Embryonic facial prominence (tissue), 1 donor: ENCODE measurements around the gene PYCARD.
A peak's percentile ranks its signal among the peaks of the same experiment; 100 is the strongest.
"Not testable (repeated sequence)": the region's sequence is repeated elsewhere in the genome, so short reads cannot be mapped to it uniquely, and the experiment has no call there.

ENCODE experiments used
- DNase-seq: peaks from one replicate; pipeline ENCODE4 v3.0.0-alpha.2; 2016; ENCODE audit errors: extremely low spot score

The PYCARD gene

DNA sequence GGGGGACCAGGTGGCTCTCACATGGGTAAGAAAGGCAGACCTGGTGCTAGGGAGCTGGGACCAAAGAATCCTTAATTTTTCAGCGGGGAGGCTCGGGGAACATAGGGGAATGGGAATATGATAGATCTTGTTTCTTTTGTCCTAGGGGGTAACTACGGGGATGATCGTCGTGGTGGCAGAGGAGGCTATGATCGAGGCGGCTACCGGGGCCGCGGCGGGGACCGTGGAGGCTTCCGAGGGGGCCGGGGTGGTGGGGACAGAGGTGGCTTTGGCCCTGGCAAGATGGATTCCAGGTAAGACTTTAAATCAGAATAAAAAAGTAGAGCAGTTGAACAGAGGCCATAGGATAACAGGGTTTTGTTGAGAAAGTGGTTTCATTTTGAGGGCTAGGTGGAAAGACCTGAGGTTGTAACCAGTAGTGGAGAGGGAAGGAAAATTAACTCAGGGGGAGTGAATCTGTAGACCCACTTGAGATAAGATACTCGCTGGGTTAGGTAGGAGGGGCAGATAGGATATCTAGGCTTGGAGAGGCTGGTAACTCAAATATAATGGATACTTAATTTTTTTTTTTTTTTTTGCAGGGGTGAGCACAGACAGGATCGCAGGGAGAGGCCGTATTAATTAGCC, 11.6 kb downstream of the PYCARD start:
- DNase-seq: no peak

DNA sequence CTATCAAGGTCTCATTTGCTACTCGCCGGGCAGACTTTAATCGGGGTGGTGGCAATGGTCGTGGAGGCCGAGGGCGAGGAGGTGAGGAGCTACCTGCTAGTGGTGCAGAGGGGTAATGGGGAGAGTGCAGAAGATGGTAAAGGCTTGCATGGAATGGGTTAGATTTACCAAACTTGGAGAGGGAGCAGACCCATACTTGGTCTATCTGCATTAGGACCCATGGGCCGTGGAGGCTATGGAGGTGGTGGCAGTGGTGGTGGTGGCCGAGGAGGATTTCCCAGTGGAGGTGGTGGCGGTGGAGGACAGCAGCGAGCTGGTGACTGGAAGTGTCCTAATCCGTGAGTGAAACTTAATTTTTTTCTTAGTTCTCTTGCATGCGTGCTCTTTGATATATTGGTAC, 12.5 kb downstream of the PYCARD start:
- no peak for DNase-seq

DNA sequence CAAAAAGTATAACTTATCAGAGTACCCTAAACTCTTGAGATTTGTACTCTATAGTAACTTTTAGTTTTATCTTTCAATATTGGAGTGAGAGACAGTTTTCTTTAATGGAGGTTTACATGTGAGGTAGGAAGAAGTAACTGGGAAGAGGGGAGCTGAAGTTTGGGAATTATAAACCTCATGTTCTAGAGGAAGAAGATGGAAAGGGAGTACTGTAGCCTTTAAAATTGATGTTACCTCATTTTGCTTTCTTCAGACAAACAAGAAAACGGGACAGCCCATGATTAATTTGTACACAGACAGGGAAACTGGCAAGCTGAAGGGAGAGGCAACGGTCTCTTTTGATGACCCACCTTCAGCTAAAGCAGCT, 13.2 kb downstream of the PYCARD start:
- no peak for DNase-seq

DNA sequence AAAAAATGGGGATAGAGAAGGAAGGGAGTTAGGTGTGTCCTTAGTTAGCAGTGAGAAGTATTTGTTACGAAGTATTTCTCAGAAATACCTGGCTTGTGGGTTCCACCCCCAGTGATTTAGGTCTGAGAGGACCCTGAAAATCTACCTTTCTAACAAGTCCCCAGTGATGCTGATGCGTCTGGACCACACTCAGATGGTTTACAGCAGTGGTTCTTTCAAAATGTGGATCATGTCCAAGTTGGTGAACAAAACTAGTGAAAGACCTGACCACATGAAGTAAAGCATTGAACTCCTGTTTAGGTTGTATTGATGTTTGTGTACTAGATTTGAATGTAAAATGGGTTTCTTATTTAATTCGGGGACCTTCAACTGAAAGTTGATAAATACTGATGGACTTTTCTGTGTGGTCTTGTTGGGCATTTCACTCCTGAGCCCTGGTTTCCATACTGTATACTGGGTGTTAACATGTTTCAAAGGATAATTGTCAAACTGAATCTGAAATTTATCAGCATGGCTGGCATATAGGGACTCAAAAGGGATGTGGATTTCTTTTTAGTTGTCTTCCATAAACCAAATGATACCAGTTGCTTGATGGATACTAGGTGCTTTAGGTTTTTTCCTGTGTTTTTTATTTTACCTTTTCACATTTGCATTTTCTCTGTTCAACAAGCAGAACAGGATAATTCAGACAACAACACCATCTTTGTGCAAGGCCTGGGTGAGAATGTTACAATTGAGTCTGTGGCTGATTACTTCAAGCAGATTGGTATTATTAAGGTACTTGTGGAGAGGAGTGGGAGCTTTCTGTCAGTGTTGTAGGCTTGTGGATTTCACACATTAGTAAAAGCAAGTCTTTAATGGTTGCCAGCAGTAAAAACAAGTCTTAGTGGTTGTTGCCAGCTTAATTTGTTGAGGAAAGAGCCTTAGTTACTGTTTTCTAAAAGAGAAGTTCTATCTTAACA, 13.8 kb downstream of the PYCARD start:
- DNase-seq: no peak

DNA sequence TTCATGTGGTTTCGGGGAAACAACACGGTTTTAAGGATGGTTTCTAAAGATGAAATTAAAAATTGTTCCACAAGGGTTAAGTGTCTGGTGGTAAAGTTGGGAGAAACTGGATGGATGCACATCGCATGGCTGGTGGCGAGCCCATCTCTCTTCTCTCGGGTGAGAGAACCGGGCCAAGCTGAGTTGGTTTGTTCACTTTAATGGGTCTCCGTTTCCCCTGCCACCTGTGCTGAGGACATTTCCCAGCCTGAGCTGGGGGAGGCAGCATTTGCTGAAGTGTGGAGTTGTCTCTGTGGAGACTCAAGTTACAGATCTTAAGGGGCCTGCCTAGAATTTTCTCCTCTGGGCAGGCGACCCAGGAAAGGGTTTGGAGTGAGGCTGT, 14.8 kb downstream of the PYCARD start:
- DNase-seq: no peak

DNA sequence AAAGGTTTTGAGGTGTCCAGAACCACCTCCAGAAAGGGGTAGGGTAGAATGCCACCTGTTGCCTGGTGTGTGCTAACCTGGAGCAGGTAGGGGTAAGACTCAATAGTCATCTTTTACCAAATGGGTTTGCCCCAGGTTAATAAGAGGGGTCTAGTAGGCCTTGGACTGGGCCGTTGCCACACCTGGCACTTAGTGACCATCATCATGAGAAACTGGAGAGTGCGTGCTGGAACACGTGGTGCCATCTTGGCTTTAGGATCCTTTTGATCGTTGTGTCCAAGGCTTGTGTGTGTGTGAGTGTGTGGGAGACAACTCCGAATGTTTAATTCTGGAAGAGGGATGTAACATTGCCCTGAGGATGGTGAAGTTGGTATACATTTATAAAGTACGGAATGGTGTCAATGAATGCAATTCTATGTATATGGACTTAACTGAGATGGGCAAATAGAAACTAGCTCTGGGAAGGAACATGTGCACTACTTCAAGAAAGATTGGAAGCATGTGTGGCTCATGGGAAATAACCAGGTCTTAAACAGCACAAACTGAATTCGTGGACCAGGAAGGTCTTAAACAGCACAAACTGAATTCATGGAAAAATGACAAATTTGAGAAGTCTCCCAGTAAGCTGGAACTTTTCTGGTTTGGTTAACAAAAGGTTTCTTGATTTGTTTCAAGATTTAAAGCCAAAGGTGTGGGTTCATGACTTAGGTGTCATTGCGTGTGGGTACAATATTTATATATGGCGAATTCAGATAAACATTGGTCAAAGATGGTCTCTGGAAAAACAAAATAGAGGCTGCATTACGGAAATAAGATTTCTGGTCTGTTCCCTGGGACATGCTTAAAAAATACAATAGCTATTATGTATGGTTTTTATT, 15.4 kb downstream of the PYCARD start:
- DNase-seq: no peak

- DNase-seq: no peak
Observed at GRCh38 chr16:31186176-31186575, 16.4 kb downstream of the PYCARD start.

DNA sequence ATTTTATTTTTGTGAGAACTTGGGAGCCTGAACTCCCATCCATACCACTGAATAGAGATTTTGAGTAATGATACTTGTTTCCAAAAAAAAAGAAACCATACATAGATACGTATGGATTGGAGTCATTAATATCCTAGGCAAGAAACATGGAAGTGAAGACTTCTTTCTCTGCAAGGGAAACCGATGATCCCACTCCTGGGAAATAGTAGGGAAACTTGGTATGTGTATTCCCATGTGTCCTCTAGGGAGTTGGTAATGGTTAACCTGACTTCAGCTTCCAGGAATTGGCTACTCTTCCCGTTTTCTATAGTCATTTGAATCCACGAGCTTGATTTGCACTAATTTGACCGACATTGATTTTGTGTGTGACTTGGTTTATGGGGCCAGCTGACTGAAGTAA, 17.2 kb downstream of the PYCARD start:
- no peak for DNase-seq

DNA sequence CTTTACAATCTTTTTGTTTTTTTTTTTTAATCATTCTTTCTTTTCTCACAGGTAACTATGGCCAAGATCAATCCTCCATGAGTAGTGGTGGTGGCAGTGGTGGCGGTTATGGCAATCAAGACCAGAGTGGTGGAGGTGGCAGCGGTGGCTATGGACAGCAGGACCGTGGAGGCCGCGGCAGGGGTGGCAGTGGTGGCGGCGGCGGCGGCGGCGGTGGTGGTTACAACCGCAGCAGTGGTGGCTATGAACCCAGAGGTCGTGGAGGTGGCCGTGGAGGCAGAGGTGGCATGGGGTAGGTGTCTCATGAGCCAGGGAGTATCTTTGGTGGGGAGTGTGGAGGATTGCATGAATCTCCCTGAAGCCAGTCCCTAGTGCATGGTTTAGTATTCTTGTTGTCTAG, 17.7 kb downstream of the PYCARD start:
- DNase-seq: no peak

DNA sequence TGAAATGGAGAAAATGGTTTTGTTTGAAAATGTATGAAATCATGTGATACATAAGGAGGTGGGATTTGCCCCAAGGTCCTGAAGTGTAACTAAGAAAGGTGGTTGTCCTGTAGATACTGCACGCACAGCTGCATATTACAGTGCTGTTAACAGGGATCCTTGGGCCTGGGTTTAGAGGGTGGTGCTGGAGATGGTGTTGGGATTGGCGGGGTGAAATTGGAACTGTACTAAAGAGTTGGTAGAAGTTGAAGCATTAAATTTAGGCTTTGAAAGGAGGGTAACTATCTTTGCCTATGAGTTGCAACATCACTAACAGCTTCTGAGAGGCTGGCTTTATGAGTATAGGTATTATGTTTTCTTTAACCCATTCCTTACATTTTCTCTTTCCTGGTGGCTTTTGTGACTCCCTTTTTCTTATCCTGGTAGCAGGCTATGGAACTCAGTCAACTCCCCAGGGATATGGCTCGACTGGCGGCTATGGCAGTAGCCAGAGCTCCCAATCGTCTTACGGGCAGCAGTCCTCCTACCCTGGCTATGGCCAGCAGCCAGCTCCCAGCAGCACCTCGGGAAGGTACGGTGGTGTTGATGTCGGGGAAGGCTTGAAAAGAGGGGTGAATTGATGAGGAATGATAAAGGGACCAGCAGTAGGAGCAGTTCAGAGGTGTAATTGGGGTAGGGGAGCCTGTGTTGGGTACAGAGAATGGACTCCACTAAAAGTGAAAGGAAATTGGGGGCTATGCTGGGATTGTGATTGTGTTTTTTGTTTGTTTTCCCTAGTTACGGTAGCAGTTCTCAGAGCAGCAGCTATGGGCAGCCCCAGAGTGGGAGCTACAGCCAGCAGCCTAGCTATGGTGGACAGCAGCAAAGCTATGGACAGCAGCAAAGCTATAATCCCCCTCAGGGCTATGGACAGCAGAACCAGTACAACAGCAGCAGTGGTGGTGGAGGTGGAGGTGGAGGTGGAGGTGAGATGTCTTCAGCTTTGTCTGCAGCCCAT, 18.8 kb downstream of the PYCARD start:
- DNase-seq: no peak

DNA sequence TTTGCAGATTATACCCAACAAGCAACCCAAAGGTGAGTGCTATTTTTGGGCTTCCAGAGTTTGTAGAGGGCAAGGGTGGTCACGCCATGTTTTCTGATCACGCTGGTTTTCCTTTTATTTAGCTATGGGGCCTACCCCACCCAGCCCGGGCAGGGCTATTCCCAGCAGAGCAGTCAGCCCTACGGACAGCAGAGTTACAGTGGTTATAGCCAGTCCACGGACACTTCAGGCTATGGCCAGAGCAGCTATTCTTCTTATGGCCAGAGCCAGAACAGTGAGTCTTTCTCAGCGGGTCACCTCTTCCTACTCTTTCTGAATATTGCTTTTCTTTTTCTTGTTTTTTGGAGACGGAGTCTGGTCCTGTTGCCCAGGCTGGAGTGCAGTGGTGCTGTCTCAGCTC, 20.2 kb downstream of the PYCARD start:
- DNase-seq: no peak

DNA sequence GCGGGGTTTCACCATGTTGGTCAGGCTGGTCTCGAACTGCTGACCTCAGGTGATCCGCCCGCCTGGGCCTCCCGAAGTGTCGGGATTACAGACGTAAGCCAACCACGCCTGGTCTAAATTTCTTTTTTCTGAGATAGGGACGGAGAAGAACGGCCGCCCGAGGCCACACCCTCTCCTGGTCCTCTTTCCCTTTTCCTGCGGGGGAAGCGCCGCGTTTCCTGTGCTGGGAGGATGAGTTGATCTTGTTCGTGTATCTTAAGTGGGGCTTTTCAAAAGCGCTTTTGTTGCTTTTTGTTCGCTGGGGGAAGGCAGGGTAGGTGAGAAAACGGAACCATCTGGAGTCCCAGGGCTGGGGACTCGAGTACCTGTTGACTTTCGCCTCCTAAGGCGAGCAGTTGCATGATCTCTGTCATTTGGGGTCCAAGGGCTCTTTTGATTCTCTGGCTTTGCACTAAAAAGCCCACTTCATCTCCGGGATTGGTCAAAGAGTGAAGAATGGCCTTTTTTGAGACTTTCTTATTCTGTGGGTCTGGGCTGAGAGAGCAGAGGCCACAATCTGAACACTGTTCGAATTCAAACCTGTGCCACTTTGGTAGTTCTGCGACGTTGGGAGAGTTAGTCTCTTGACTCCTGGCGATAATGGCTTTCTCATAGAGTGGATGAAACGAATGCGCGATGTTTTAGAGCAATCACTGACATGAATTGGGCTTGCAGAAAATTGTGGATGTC, 21.3 kb downstream of the PYCARD start:
- no peak for DNase-seq

DNA sequence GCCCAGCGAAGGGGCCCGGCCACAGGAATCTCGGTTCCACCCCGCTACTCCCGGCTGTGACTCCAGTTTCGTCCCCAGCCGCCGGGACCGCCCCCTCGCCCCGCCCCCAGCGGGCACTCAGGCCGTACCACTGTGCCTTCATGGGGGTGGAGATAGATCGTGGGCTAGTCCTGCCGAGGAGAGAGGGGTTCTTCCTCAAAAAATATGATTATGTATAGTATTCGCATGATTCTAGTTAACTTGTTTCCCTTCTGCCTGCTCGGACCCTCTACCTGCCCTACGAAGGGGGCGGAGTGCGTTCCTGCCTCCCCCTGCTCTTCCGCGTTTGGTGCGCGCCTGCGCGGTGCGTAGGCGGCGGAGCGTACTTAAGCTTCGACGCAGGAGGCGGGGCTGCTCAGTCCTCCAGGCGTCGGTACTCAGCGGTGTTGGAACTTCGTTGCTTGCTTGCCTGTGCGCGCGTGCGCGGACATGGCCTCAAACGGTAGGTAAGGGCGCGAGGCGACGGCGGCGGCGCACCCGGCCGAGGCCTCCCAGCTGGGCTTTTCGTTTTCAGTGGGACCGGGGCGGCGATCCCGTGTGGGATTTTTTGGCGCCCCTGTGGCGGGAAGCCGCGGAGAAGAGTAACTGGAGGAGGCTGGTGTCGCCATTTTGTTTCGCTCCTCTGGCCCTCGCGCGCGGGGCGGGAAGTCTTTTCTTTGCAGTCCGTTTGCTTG, 22.7 kb downstream of the PYCARD start, which contains the start of gene FUS:
TSS of gene FUS (plus strand) at position 393 of the 713 bp plus-strand sequence. CDS start at position 469, 76 bp downstream.
- peak; percentile 88 for DNase-seq

DNA sequence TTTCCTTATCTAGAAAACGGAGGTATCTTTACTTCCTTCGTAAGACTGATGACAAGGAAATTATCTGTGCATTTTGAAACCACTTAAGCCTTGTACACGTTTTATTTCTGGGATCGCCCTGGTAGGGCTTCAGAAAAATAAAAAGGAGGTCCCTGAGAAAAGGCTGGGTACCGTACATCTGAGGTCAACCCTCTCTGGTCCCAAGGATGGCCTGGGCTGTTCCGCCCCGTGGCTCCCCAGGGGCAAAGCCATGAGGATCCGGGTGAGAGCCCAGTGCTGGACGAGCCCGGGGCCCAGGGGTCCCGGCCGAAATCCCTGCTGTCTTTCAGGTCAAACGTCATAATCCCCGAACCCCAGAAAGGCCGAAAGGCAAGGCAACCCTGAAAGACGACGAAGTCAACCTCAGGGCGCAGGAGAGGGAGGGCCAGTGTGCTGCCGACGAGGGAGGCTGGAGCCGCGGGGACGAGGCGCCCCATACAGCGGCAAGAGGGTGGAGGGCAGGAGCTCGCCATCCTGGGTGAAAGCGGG, 23.3 kb downstream of the PYCARD start:
- DNase-seq: no peak

DNA sequence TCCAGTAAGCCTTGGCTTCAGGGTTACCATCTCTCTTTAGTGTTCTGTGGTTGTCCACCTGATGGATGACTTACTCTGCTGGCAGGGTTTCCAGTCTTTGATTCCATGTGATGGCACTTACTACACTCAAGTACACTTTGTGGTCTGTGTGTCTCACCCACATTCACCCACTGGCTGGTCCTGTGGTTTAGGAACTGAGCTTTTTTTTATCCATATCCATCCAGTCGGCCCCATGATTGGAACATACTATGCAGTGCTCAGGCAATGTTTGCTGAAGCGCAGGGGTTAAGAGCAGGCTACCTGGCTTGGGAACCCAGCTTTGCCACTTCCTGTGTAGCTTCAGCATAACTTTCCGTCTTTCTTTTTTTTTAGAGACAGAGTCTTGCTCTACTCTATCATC, 25.4 kb downstream of the PYCARD start:
- no peak for DNase-seq

DNA sequence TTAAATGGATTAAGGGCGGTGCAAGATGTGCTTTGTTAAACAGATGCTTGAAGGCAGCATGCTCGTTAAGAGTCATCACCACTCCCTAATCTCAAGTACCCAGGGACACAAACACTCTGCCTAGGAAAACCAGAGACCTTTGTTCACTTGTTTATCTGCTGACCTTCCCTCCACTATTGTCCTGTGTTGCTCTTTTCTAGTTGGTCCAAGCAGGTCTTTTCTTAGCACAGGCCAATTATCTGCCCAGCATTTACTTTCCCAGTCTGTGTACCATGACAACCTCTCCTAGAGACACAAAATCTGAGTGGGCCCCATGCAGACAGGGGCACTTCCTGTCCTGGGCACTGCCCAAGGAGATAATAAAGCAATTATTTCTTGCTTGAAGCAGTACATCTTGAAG, 32.5 kb downstream of the PYCARD start:
- not testable (repeated sequence) for DNase-seq

- DNase-seq: no peak
Observed at GRCh38 chr16:31168848-31169247, 33.7 kb downstream of the PYCARD start.

GRCh38 chr16:31167315-31167714, 35.2 kb downstream of the PYCARD start:
- no peak for DNase-seq

DNA sequence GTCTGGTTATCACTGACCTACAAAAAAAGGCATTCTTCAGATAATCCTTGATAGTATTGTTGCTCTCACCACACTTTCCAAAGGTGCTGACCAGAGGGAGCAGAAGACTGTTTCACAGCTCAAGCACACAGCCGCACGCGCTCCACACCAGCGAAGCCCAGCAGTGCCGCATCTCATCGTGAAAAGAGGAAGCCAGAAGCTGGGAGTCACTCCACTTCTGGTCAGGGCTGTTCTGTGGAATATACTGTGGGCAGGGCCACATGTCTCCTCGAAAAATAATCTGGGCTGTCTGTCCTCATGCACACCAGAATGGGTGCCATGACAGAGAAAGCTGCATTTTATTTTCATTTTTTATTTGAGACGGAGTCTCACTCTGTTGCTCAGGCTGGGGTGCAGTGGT, 45.4 kb downstream of the PYCARD start:
- no peak for DNase-seq
